H9 (cell line): Measurements from ENCODE around the gene TNKS2. TPM values are rescaled to one million over a fixed set of nuclear protein-coding genes. Genes with fewer than 3 reads are reported as not detected.

Experiments used
- DNase-seq: peaks from one replicate; pipeline ENCODE4 v3.0.0-alpha.2; 2017
- H2AFZ ChIP-seq: one replicate; pipeline ENCODE4 v1.6.1; 2013; ENCODE audit warnings: mild to moderate bottlenecking, low read length, control low read depth, moderate library complexity
- H2AK5ac ChIP-seq: 2 replicates; pipeline ENCODE4 v1.6.1; 2013; ENCODE audit warnings: low read length, control low read depth, mixed read lengths; ENCODE audit not compliant: insufficient read length
- H2BK120ac ChIP-seq: one replicate; pipeline ENCODE4 v1.6.1; 2013; ENCODE audit warnings: low read depth, mild to moderate bottlenecking, low read length, control low read depth, inconsistent platforms; ENCODE audit not compliant: poor library complexity, severe bottlenecking
- H2BK12ac ChIP-seq: 2 replicates; pipeline ENCODE4 v1.6.1; 2013; ENCODE audit warnings: low read length, control low read depth, mixed read lengths, low read depth; ENCODE audit not compliant: insufficient read length
- H2BK15ac ChIP-seq: 2 replicates; pipeline ENCODE4 v1.6.1; 2013; ENCODE audit warnings: low read depth, low read length, control low read depth
- H2BK20ac ChIP-seq: one replicate; pipeline ENCODE4 v1.6.1; 2013; ENCODE audit warnings: low read depth, mild to moderate bottlenecking, low read length, control low read depth, inconsistent platforms; ENCODE audit not compliant: poor library complexity, severe bottlenecking
- H2BK5ac ChIP-seq: 2 replicates; pipeline ENCODE4 v1.6.1; 2013; ENCODE audit warnings: low read length, control low read depth, mixed read lengths; ENCODE audit not compliant: insufficient read length
- H3K14ac ChIP-seq: 2 replicates; pipeline ENCODE4 v1.6.1; 2013; ENCODE audit warnings: low read length, control low read depth; ENCODE audit not compliant: insufficient read depth
- H3K18ac ChIP-seq: 2 replicates; pipeline ENCODE4 v1.6.1; 2013; ENCODE audit warnings: low read depth, mild to moderate bottlenecking, mixed read lengths, low read length, control low read depth; ENCODE audit not compliant: insufficient read length
- H3K23ac ChIP-seq: 2 replicates; pipeline ENCODE4 v1.6.1; 2013; ENCODE audit warnings: low read length, control low read depth, mixed read lengths, low read depth; ENCODE audit not compliant: insufficient read length
- H3K23me2 ChIP-seq: 2 replicates; pipeline ENCODE4 v1.6.1; 2013; ENCODE audit warnings: low read depth, mild to moderate bottlenecking, mixed read lengths, low read length, control low read depth; ENCODE audit not compliant: insufficient read length, poor library complexity, severe bottlenecking
- H3K27ac ChIP-seq: 2 replicates; pipeline ENCODE4 v1.5.1; 2013; ENCODE audit warnings: low read length, control low read depth, mixed read lengths, low read depth; ENCODE audit not compliant: insufficient read length
- H3K27me3 ChIP-seq: 2 replicates; pipeline ENCODE4 v1.6.1; 2013; ENCODE audit warnings: low read length, control low read depth, inconsistent platforms; ENCODE audit not compliant: insufficient read depth
- H3K4ac ChIP-seq: 2 replicates; pipeline ENCODE4 v1.6.1; 2013; ENCODE audit warnings: low read depth, mild to moderate bottlenecking, control low read depth, inconsistent platforms, low read length, moderate library complexity
- H3K4me1 ChIP-seq: 2 replicates; pipeline ENCODE4 v1.6.1; 2013; ENCODE audit warnings: low read length, control low read depth, inconsistent platforms; ENCODE audit not compliant: insufficient read depth
- H3K4me2 ChIP-seq: 2 replicates; pipeline ENCODE4 v1.6.1; 2013; ENCODE audit warnings: low read length, control low read depth, mixed read lengths; ENCODE audit not compliant: insufficient read length, insufficient read depth
- H3K56ac ChIP-seq: 2 replicates; pipeline ENCODE4 v1.6.1; 2013; ENCODE audit warnings: low read depth, mild to moderate bottlenecking, mixed read lengths, low read length, control low read depth; ENCODE audit not compliant: insufficient read length
- H3K79me1 ChIP-seq: 2 replicates; pipeline ENCODE4 v1.6.1; 2013; ENCODE audit warnings: low read depth, mild to moderate bottlenecking, moderate library complexity, low read length, control low read depth, inconsistent platforms; ENCODE audit not compliant: insufficient read depth, poor library complexity, severe bottlenecking
- H3K79me2 ChIP-seq: 2 replicates; pipeline ENCODE4 v1.6.1; 2013; ENCODE audit warnings: low read length, control low read depth, inconsistent platforms; ENCODE audit not compliant: insufficient read depth
- H3K9ac ChIP-seq: 2 replicates; pipeline ENCODE4 v1.6.1; 2013; ENCODE audit warnings: low read length, control low read depth, mixed read lengths; ENCODE audit not compliant: insufficient read length; ENCODE audit errors: extremely low read depth
- H3K9me3 ChIP-seq: one replicate; pipeline ENCODE4 v1.6.1; 2013; ENCODE audit warnings: low read depth, low read length, inconsistent platforms; ENCODE audit not compliant: control insufficient read depth
- H3T11ph ChIP-seq: one replicate; pipeline ENCODE4 v1.6.1; 2013; ENCODE audit warnings: mild to moderate bottlenecking, low read length, control low read depth, inconsistent platforms
- H4K20me1 ChIP-seq: one replicate; pipeline ENCODE4 v1.6.1; 2013; ENCODE audit not compliant: control insufficient read depth, insufficient read length, insufficient read depth
- H4K5ac ChIP-seq: 2 replicates; pipeline ENCODE4 v1.6.1; 2013; ENCODE audit warnings: low read depth, mild to moderate bottlenecking, mixed read lengths, low read length, control low read depth; ENCODE audit not compliant: insufficient read length
- H4K8ac ChIP-seq: replicated peaks from 2 replicates; pipeline ENCODE4 v1.6.1; 2013; ENCODE audit warnings: low read length, control low read depth, mixed read lengths, low read depth; ENCODE audit not compliant: insufficient read length
- H4K91ac ChIP-seq: 2 replicates; pipeline ENCODE4 v1.6.1; 2013; ENCODE audit warnings: low read depth, mild to moderate bottlenecking, moderate library complexity, mixed read lengths, low read length, control low read depth; ENCODE audit not compliant: insufficient read length
- H3K27ac Mint-ChIP-seq, 3 experiments: 2 replicates in 2 of 3; 3 replicates in 1 of 3; pipeline ENCODE4 v1.8.0; 2020 to 2021; ENCODE audit warnings: mixed read lengths in 3 of 3, mild to moderate bottlenecking in 1 of 3, moderate library complexity in 1 of 3
- H3K27me3 Mint-ChIP-seq: 2 replicates; pipeline ENCODE4 v1.8.0; 2021; ENCODE audit warnings: low read depth, mild to moderate bottlenecking, moderate library complexity, mixed read lengths
- H3K36me3 Mint-ChIP-seq, 3 experiments: 2 replicates in 2 of 3; 3 replicates in 1 of 3; pipeline ENCODE4 v1.8.0; 2020 to 2021; ENCODE audit warnings: low read depth in 3 of 3, mixed read lengths in 3 of 3; ENCODE audit not compliant: insufficient read depth in 1 of 3
- H3K4me1 Mint-ChIP-seq, 2 experiments: 2 replicates each; pipeline ENCODE4 v1.8.0; 2020; ENCODE audit warnings: mixed read lengths in 2 of 2
- H3K4me3 Mint-ChIP-seq, 2 experiments: 2 replicates in 1 of 2; 3 replicates in 1 of 2; pipeline ENCODE4 v1.8.0; 2020 to 2021; ENCODE audit warnings: mild to moderate bottlenecking in 2 of 2, mixed read lengths in 2 of 2, moderate library complexity in 1 of 2
- H3K9me3 Mint-ChIP-seq, 2 experiments: 2 replicates in 1 of 2; 3 replicates in 1 of 2; pipeline ENCODE4 v1.8.0; 2020; ENCODE audit warnings: mild to moderate bottlenecking in 2 of 2, mixed read lengths in 2 of 2, moderate library complexity in 1 of 2
- CTCF ChIP-seq: fragments of 200-600 bp; sonication (generic); conservative IDR thresholded peaks from 3 replicates; pipeline ENCODE4 v1.8.0; 2021; ENCODE audit warnings: antibody characterized with exemption, mild to moderate bottlenecking
- WGBS: extraction: QIAGEN DNeasy Blood & Tissue Kit; methylation state at CpG from one replicate; pipeline ENCODE4 v1.1.7; 2013; ENCODE audit warnings: missing lambda C conversion rate, low lambda C conversion rate, mixed read lengths; ENCODE audit not compliant: insufficient read length; ENCODE audit errors: extremely low coverage; 5-methylcytosine and 5-hydroxymethylcytosine counted together
- total RNA-seq: library from RNA; stranded (reverse); gene quantifications from 2 replicates; pipeline ENCODE4 v1.2.1, GENCODE V29; 2021

Gene TNKS2
- total RNA-seq, 1 experiment from 2014 or later, result 58.9 TPM

DNA sequence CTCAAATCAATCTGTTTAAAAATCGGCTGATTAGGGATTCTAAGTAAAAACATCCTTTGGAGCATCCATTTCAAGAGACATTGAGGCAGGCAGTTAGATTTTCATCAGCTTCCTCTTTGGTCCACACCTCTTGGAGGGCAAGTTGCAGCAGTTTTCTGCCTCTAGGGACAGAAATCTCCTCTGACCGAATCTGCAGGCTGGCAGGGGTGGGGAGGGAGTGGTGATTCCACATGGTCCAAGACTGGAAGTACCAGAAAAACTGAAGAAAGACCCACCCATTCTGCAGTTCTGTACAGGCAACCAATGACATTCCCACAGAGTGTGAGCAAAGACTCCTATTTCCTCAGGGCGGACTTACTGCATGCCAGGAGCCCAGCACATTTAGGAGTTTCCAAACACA is 82.1 kb downstream of the TNKS2 start:
- H3K14ac ChIP-seq, result no peak overlapping the region
- no peak overlapping the region for H4K5ac ChIP-seq
- H3K4me1 Mint-ChIP-seq, result peaks cover 45 to 47% of the 10 kb centered on the region in 2 experiments
- WGBS, result no CpG with 5 or more reads among the region's 3 CpGs
- H3K9me3 Mint-ChIP-seq, result peaks cover 2 to 3% of the 10 kb centered on the region in 2 experiments; a peak in 2 of 5 replicates
- no peak overlapping the region for H2AK5ac ChIP-seq
- no peak overlapping the region for H3K27ac ChIP-seq
- no peak overlapping the region for H3K4ac ChIP-seq
- H2BK15ac ChIP-seq, result no peak overlapping the region
- H2BK12ac ChIP-seq, result no peak overlapping the region
- H3K79me2 ChIP-seq, result no peaks in the 10 kb centered on the region
- no peaks in the 10 kb centered on the region for H3K9me3 ChIP-seq
- no peak overlapping the region for H4K8ac ChIP-seq
- H2AFZ ChIP-seq, result no peak overlapping the region
- no peak overlapping the region for H4K91ac ChIP-seq
- DNase-seq, result no peak
- H3K36me3 Mint-ChIP-seq, result peaks cover 4 to 7% (median 6%) of the 10 kb centered on the region in 3 experiments; a peak in 6 of 7 replicates
- no peak overlapping the region for H2BK5ac ChIP-seq
- no peak overlapping the region for H3K23ac ChIP-seq
- no peak overlapping the region for H3K18ac ChIP-seq
- H3K4me2 ChIP-seq, result no peak overlapping the region
- no peak overlapping the region for H3K9ac ChIP-seq
- H3K4me1 ChIP-seq, result peaks cover 20% of the 10 kb centered on the region
- no peaks in the 10 kb centered on the region for H3K27me3 Mint-ChIP-seq
- peak overlapping the region in 1 of 2 experiments; percentile 54; a peak in 2 of 5 replicates for H3K4me3 Mint-ChIP-seq
- H3K56ac ChIP-seq, result no peak overlapping the region
- H3T11ph ChIP-seq, result no peak overlapping the region
- H3K79me1 ChIP-seq, result no peaks in the 10 kb centered on the region
- peak overlapping the region; percentile 52 to 89 (median 61); a peak in 6 of 7 replicates for H3K27ac Mint-ChIP-seq
- no peak overlapping the region for H2BK20ac ChIP-seq
- no peaks in the 10 kb centered on the region for H3K27me3 ChIP-seq
- H2BK120ac ChIP-seq, result no peak overlapping the region
- TF ChIP-seq CTCF, result peak; percentile 39; the same call in 1 of the 3 replicates
- no peaks in the 10 kb centered on the region for H4K20me1 ChIP-seq
- no peaks in the 10 kb centered on the region for H3K23me2 ChIP-seq
